ENCODE data around the gene MUTYH. TPM values are rescaled to one million over a fixed set of nuclear protein-coding genes. Genes with fewer than 3 reads are reported as not detected.

The MUTYH gene
- total RNA-seq, 1 donor from 2014 or later: 33.7 TPM

GRCh38 chr1:45329445-45329844 lies 10.8 kb downstream of the MUTYH start:
- Mint-ChIP-seq H3K9me3 (ENCODE audit: unreplicated experiment) (peaks cover 7% of the 10 kb centered on the region), H3K27me3 (ENCODE audit: unreplicated experiment) (peaks cover 5% of the 10 kb centered on the region), H3K4me3 (ENCODE audit: unreplicated experiment) (no peak overlapping the region), H3K27ac (ENCODE audit: unreplicated experiment) (no peak overlapping the region), H3K4me1 (ENCODE audit: low read depth, unreplicated experiment) (peaks cover 9% of the 10 kb centered on the region), H3K36me3 (ENCODE audit: unreplicated experiment) (no peaks in the 10 kb centered on the region)
- TF ChIP-seq CTCF (IDR thresholded peaks at IDR 0.05; ENCODE audit: partially characterized antibody, unreplicated experiment): no peak
- DNase-seq: no peak

- TF ChIP-seq CTCF (IDR thresholded peaks at IDR 0.05; ENCODE audit: partially characterized antibody, unreplicated experiment): no peak
- no peak overlapping the region for H3K27ac Mint-ChIP-seq (ENCODE audit: unreplicated experiment)
- DNase-seq: no peak
- H3K4me1 Mint-ChIP-seq (ENCODE audit: low read depth, unreplicated experiment): peaks cover 9% of the 10 kb centered on the region
- H3K36me3 Mint-ChIP-seq (ENCODE audit: unreplicated experiment): no peaks in the 10 kb centered on the region
- H3K9me3 Mint-ChIP-seq (ENCODE audit: unreplicated experiment): peaks cover 8% of the 10 kb centered on the region
- peaks cover 5% of the 10 kb centered on the region for H3K27me3 Mint-ChIP-seq (ENCODE audit: unreplicated experiment)
- peak overlapping the region; percentile 71 for H3K4me3 Mint-ChIP-seq (ENCODE audit: unreplicated experiment)
Measured at GRCh38 chr1:45328680-45329079, 11.6 kb downstream of the MUTYH start.

- H3K36me3 Mint-ChIP-seq (ENCODE audit: unreplicated experiment): no peaks in the 10 kb centered on the region
- H3K9me3 Mint-ChIP-seq (ENCODE audit: unreplicated experiment): peaks cover 8% of the 10 kb centered on the region
- H3K4me3 Mint-ChIP-seq (ENCODE audit: unreplicated experiment): peak overlapping the region; percentile 57
- H3K27ac Mint-ChIP-seq (ENCODE audit: unreplicated experiment): no peak overlapping the region
- H3K27me3 Mint-ChIP-seq (ENCODE audit: unreplicated experiment): peaks cover 5% of the 10 kb centered on the region
- no peak for DNase-seq
- no peak for TF ChIP-seq CTCF (IDR thresholded peaks at IDR 0.05; ENCODE audit: partially characterized antibody, unreplicated experiment)
- H3K4me1 Mint-ChIP-seq (ENCODE audit: low read depth, unreplicated experiment): peaks cover 9% of the 10 kb centered on the region
Measured at GRCh38 chr1:45327644-45328515, 12.4 kb downstream of the MUTYH start.

GRCh38 chr1:45326627-45327623 lies 13.3 kb downstream of the MUTYH start, which contains the start of gene HPDL:
Gene HPDL (plus strand): TSS chr1:45326895. CDS start chr1:45327149, 254 bp downstream.
- peak within 1 kb of the TSS; percentile 82 for H3K4me3 Mint-ChIP-seq (ENCODE audit: unreplicated experiment)
- peaks cover 8% of the 10 kb centered on the region for H3K9me3 Mint-ChIP-seq (ENCODE audit: unreplicated experiment)
- peak; percentile 84 for DNase-seq
- no peak for TF ChIP-seq CTCF (IDR thresholded peaks at IDR 0.05; ENCODE audit: partially characterized antibody, unreplicated experiment)
- H3K36me3 Mint-ChIP-seq (ENCODE audit: unreplicated experiment): no peaks in the 10 kb centered on the region
- peaks cover 9% of the 10 kb centered on the region for H3K4me1 Mint-ChIP-seq (ENCODE audit: low read depth, unreplicated experiment)
- H3K27me3 Mint-ChIP-seq (ENCODE audit: unreplicated experiment): peaks cover 5% of the 10 kb centered on the region
- peak within 1 kb of the TSS; percentile 33 for H3K27ac Mint-ChIP-seq (ENCODE audit: unreplicated experiment)

Measured in glutamatergic neuron (in vitro differentiated cells).